ENCODE data around the gene MYO7A.

The MYO7A gene

DNA sequence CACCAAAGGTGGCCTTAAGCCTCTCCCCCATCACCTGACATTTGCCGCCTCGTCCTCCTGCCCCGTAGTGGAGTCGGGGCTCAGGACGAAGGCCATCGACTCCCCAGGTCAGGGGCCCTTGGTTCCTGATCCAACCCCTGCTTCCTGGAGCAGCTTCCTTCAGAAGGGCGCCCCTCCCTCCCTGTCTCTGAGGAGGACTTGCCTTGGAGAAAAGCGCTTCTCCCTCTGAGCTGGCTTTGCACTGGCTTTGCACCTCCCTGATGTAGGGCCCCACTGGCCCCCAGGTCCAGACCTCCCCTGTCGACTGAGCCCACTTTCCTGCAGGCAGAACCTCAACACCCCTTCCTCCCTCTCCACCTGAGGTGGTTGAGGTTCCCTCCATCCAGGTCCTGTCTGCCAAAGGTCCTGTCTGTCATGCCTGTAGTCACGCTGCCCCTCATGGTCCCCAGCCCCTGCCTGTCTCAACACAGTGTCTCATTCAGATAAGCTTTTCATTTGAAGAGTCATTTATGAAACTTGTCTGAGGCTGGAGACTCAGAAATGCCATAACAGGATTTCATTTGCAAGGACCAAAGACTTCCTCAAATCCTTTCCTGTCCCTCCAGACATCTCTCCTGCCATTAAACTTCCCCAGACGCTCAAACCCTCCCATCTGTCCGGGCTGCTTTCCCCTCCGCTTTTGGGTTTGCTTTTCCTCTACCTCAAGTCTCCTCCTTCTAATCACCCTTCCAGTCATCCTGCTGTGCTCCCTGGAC lies 78.4 kb downstream of the MYO7A start:
- TF ChIP-seq, protein P1, sequence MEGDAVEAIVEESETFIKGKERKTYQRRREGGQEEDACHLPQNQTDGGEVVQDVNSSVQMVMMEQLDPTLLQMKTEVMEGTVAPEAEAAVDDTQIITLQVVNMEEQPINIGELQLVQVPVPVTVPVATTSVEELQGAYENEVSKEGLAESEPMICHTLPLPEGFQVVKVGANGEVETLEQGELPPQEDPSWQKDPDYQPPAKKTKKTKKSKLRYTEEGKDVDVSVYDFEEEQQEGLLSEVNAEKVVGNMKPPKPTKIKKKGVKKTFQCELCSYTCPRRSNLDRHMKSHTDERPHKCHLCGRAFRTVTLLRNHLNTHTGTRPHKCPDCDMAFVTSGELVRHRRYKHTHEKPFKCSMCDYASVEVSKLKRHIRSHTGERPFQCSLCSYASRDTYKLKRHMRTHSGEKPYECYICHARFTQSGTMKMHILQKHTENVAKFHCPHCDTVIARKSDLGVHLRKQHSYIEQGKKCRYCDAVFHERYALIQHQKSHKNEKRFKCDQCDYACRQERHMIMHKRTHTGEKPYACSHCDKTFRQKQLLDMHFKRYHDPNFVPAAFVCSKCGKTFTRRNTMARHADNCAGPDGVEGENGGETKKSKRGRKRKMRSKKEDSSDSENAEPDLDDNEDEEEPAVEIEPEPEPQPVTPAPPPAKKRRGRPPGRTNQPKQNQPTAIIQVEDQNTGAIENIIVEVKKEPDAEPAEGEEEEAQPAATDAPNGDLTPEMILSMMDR (IDR thresholded peaks at IDR 0.05; ENCODE audit: borderline replicate concordance, control extremely low read depth, extremely low read depth, insufficient read depth, missing control alignments): no peak
- DNase-seq (ENCODE audit: low spot score): no peak
- in situ Hi-C loops (cut with MboI; ENCODE audit: low sequenced_read_pairs, unreplicated experiment): no loop called here

DNA sequence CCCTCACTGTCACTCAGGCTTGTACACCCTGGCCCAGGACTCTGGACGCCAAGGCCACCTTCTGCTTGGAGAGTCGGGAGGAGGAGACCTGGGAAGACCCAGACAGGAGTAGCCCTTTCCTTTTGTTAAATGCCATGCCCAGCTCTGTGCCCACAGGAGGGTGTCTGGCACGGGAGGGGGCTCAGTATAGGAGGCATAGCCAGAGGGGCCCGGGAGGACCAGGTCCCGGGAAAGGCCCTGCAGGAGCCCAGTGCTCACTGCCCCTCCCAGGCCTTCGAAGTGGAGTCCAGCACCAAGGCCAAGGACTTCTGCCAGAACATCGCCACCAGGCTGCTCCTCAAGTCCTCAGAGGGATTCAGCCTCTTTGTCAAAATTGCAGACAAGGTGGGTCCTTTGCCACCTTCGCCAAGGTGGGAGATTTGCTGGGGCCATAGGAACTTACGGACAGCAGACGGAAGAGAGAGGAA lies 79.0 kb downstream of the MYO7A start:
- no peak for DNase-seq (ENCODE audit: low spot score)
- TF ChIP-seq, protein P1 (IDR thresholded peaks at IDR 0.05; ENCODE audit: borderline replicate concordance, control extremely low read depth, extremely low read depth, insufficient read depth, missing control alignments): no peak
- in situ Hi-C loops (cut with MboI; ENCODE audit: low sequenced_read_pairs, unreplicated experiment): no loop called here

DNA sequence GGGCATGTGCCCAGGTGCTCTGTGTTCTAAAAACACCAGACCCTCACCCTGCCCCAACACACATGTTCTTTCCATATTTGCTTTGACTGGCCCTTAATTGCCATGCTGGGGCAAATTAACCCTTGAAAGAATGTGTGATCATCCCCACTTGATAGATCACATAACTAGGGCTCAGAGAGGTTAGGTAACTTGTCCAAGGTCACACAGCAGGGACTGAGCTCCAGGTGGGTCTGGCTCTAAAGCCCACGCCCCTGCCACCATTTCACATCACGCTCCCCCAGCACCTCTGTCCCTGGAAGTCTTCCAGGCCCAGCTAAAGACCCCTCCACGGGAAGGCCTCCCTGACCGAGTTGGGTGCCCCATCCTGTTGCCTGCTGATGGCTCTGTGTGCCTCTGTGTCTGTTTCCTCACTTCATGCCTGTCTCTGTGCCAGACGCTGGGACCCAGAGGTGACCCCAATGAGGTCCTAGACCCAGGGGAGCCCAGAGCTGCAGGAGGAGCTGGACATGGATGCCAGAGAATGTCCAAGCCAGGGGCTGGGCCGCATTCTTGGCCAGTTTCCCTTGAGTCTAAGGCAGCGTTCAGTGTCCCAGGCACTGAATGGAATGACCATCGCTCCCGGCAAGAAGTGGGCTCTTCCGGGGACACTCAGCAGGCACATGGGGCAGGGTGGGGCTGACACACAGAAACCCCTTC lies 79.7 kb downstream of the MYO7A start:
- in situ Hi-C loops (cut with MboI; ENCODE audit: low sequenced_read_pairs, unreplicated experiment): no loop called here
- no peak for DNase-seq (ENCODE audit: low spot score)
- TF ChIP-seq, protein P1 (IDR thresholded peaks at IDR 0.05; ENCODE audit: borderline replicate concordance, control extremely low read depth, extremely low read depth, insufficient read depth, missing control alignments): no peak

DNA sequence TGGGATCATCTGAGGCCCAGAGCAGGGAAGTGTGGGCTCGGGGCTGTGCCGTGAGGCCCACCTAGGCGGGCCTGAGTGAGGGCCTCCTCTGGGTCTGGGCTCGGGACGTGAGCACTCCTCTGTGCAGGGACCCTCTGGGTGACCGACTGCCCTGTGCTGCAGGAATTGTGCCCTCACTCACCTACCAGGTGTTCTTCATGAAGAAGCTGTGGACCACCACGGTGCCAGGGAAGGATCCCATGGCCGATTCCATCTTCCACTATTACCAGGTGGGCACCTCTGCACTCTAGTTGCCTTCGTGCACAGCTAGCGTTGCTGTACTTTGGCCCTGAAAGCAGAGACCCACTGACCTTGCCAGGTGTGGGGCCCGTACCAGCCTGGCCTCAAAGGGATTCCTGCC lies 80.5 kb downstream of the MYO7A start:
- no peak for DNase-seq (ENCODE audit: low spot score)
- in situ Hi-C loops (cut with MboI; ENCODE audit: low sequenced_read_pairs, unreplicated experiment): no loop called here
- TF ChIP-seq, protein P1 (IDR thresholded peaks at IDR 0.05; ENCODE audit: borderline replicate concordance, control extremely low read depth, extremely low read depth, insufficient read depth, missing control alignments): no peak

DNA sequence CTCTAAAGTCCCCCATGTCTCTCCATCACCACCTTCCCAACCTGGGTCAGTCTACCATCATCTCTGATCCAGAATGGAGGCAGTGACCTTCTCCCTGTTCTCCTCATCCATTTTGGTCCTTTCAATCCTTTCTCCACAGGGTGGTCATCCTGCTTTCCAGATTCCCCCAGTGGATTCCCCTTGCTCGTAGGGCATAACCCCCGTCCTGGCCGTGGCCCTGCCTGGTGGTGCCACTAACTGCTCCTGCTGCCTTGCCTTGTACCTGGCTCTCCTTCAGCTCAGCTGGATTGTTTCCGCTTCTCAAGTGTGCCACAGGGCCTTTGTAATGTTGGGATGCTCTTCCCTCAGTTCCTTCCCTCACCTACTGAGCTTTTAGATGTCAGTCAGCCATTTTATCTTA lies 81.6 kb downstream of the MYO7A start:
- TF ChIP-seq, protein P1 (IDR thresholded peaks at IDR 0.05; ENCODE audit: borderline replicate concordance, control extremely low read depth, extremely low read depth, insufficient read depth, missing control alignments): no peak
- no peak for DNase-seq (ENCODE audit: low spot score)
- in situ Hi-C loops (cut with MboI; ENCODE audit: low sequenced_read_pairs, unreplicated experiment): no loop called here

DNA sequence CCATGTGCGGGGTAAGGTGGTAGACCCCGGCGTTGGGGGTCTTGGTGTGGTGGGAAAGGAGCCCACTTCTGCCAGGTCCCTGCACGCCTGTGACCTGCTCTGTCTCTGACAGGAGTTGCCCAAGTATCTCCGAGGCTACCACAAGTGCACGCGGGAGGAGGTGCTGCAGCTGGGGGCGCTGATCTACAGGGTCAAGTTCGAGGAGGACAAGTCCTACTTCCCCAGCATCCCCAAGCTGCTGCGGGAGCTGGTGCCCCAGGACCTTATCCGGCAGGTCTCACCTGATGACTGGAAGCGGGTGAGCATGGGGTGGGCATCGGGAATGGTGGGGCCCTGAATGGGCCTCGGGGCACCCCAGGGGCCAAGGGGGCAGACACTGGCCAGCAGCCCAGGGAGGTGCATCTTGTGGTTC lies 83.0 kb downstream of the MYO7A start:
- DNase-seq (ENCODE audit: low spot score): peak; percentile 18
- in situ Hi-C loops (cut with MboI; ENCODE audit: low sequenced_read_pairs, unreplicated experiment): no loop called here
- TF ChIP-seq, protein P1 (IDR thresholded peaks at IDR 0.05; ENCODE audit: borderline replicate concordance, control extremely low read depth, extremely low read depth, insufficient read depth, missing control alignments): no peak
